BLaER1 treated with 17β-estradiol and CSF1 and Interleukin-3, amounts not matched to agents 10 nM and 100 nM (cell line): ENCODE measurements around the gene ARHGAP15.

ENCODE experiments used
- H3K27ac ChIP-seq, 11 experiments: shearing (Covaris generic); formaldehyde crosslinking; 2 replicates each; pipeline ENCODE4 v1.8.1; 2022
- H3K27me3 ChIP-seq, 11 experiments: shearing (Covaris generic); formaldehyde crosslinking; 2 replicates each; pipeline ENCODE4 v1.8.1; 2022
- H3K36me3 ChIP-seq, 11 experiments: shearing (Covaris generic); formaldehyde crosslinking; 2 replicates each; pipeline ENCODE4 v1.8.1; 2022
- H3K4me1 ChIP-seq, 10 experiments: shearing (Covaris generic); formaldehyde crosslinking; 2 replicates each; pipeline ENCODE4 v1.8.1; 2022
- H3K4me2 ChIP-seq, 11 experiments: shearing (Covaris generic); formaldehyde crosslinking; 2 replicates each; pipeline ENCODE4 v1.8.1; 2022
- H3K4me3 ChIP-seq, 10 experiments: shearing (Covaris generic); formaldehyde crosslinking; 2 replicates each; pipeline ENCODE4 v1.8.1; 2022
- H3K9ac ChIP-seq, 11 experiments: shearing (Covaris generic); formaldehyde crosslinking; 2 replicates each; pipeline ENCODE4 v1.8.1; 2022
- H3K9me3 ChIP-seq, 11 experiments: shearing (Covaris generic); formaldehyde crosslinking; replicated peaks in 1 of 11; 2 replicates each; pipeline ENCODE4 v1.8.1; 2022
- H4K20me1 ChIP-seq, 11 experiments: shearing (Covaris generic); formaldehyde crosslinking; 2 replicates each; pipeline ENCODE4 v1.8.1; 2022
- Cebpa-rat ChIP-seq, 11 experiments: shearing (Covaris generic); IDR thresholded peaks; 2 replicates each; pipeline ENCODE4 v1.8.1; 2022

Gene ARHGAP15

GRCh38 chr2:143226714-143227541, 97.7 kb downstream of the ARHGAP15 start:
- no peak overlapping the region for H3K4me3 ChIP-seq
- TF ChIP-seq Cebpa-rat (IDR thresholded peaks at IDR 0.05): no peak
- H3K9me3 ChIP-seq: peaks cover 0 to 7% (median 1%) of the 10 kb centered on the region in 11 experiments; a peak in 6 of 22 replicates
- H3K27me3 ChIP-seq: no peaks in the 10 kb centered on the region
- H3K4me2 ChIP-seq: no peak overlapping the region
- peaks cover 0 to 12% (median 0%) of the 10 kb centered on the region in 11 experiments; a peak in 4 of 22 replicates for H4K20me1 ChIP-seq
- no peaks in the 10 kb centered on the region for H3K4me1 ChIP-seq
- peaks cover 24 to 75% (median 38%) of the 10 kb centered on the region in 11 experiments for H3K36me3 ChIP-seq
- H3K9ac ChIP-seq: no peak overlapping the region
- H3K27ac ChIP-seq: no peak overlapping the region

- H3K36me3 ChIP-seq: peaks cover 34 to 87% (median 56%) of the 10 kb centered on the region in 11 experiments
- TF ChIP-seq Cebpa-rat (IDR thresholded peaks at IDR 0.05): no peak
- H3K4me3 ChIP-seq: no peak overlapping the region
- H3K9ac ChIP-seq: no peak overlapping the region
- H3K4me1 ChIP-seq: no peaks in the 10 kb centered on the region
- no peaks in the 10 kb centered on the region for H3K27me3 ChIP-seq
- H3K4me2 ChIP-seq: no peak overlapping the region
- H3K9me3 ChIP-seq: peaks cover 11 to 29% (median 25%) of the 10 kb centered on the region in 11 experiments
- no peaks in the 10 kb centered on the region for H4K20me1 ChIP-seq
- no peak overlapping the region for H3K27ac ChIP-seq
Measured at GRCh38 chr2:143229411-143229810, 100.2 kb downstream of the ARHGAP15 start.

- Histone ChIP-seq H3K27ac (no peak overlapping the region), H3K27me3 (no peaks in the 10 kb centered on the region), H3K4me1 (no peaks in the 10 kb centered on the region), H3K4me2 (no peak overlapping the region), H3K9ac (no peak overlapping the region), H3K4me3 (no peak overlapping the region), H4K20me1 (no peaks in the 10 kb centered on the region), H3K9me3 (peaks cover 12 to 33% (median 30%) of the 10 kb centered on the region in 11 experiments), H3K36me3 (peaks cover 37 to 87% (median 58%) of the 10 kb centered on the region in 11 experiments)
- TF ChIP-seq Cebpa-rat (IDR thresholded peaks at IDR 0.05): no peak
Measured at GRCh38 chr2:143229952-143230351, 100.7 kb downstream of the ARHGAP15 start.

GRCh38 chr2:143230506-143231253, 101.5 kb downstream of the ARHGAP15 start:
- H3K36me3 ChIP-seq: peaks cover 37 to 89% (median 64%) of the 10 kb centered on the region in 11 experiments
- peaks cover 12 to 33% (median 30%) of the 10 kb centered on the region in 11 experiments for H3K9me3 ChIP-seq
- H3K9ac ChIP-seq: no peak overlapping the region
- no peak overlapping the region for H3K4me3 ChIP-seq
- H4K20me1 ChIP-seq: no peaks in the 10 kb centered on the region
- H3K27ac ChIP-seq: no peak overlapping the region
- H3K4me2 ChIP-seq: no peak overlapping the region
- H3K4me1 ChIP-seq: no peaks in the 10 kb centered on the region
- no peak for TF ChIP-seq Cebpa-rat (IDR thresholded peaks at IDR 0.05)
- H3K27me3 ChIP-seq: no peaks in the 10 kb centered on the region

GRCh38 chr2:143231254-143231645, 102.0 kb downstream of the ARHGAP15 start:
- Histone ChIP-seq H3K27ac (no peak overlapping the region), H3K4me3 (no peak overlapping the region), H3K27me3 (no peaks in the 10 kb centered on the region), H3K9me3 (peaks cover 12 to 33% (median 30%) of the 10 kb centered on the region in 11 experiments), H3K4me1 (no peaks in the 10 kb centered on the region), H4K20me1 (no peaks in the 10 kb centered on the region), H3K4me2 (no peak overlapping the region), H3K9ac (no peak overlapping the region), H3K36me3 (peaks cover 37 to 92% (median 69%) of the 10 kb centered on the region in 11 experiments)
- no peak for TF ChIP-seq Cebpa-rat (IDR thresholded peaks at IDR 0.05)

- no peak overlapping the region for H3K27ac ChIP-seq
- TF ChIP-seq Cebpa-rat (IDR thresholded peaks at IDR 0.05): no peak
- peaks cover 28 to 82% (median 50%) of the 10 kb centered on the region in 11 experiments; a peak in 21 of 22 replicates for H3K36me3 ChIP-seq
- peaks cover 0 to 3% (median 0%) of the 10 kb centered on the region in 11 experiments; a peak in 2 of 22 replicates for H4K20me1 ChIP-seq
- H3K9me3 ChIP-seq: peaks cover 12 to 27% (median 24%) of the 10 kb centered on the region in 11 experiments
- no peak overlapping the region for H3K4me3 ChIP-seq
- H3K27me3 ChIP-seq: no peaks in the 10 kb centered on the region
- H3K4me2 ChIP-seq: no peak overlapping the region
- no peaks in the 10 kb centered on the region for H3K4me1 ChIP-seq
- no peak overlapping the region for H3K9ac ChIP-seq
Measured at GRCh38 chr2:143237146-143237777, 108.0 kb downstream of the ARHGAP15 start.

GRCh38 chr2:143241403-143242088, 112.3 kb downstream of the ARHGAP15 start:
- TF ChIP-seq Cebpa-rat (IDR thresholded peaks at IDR 0.05): no peak
- Histone ChIP-seq H4K20me1 (peaks cover 0 to 3% (median 0%) of the 10 kb centered on the region in 11 experiments; a peak in 3 of 22 replicates), H3K9ac (no peak overlapping the region), H3K36me3 (peaks cover 4 to 44% (median 19%) of the 10 kb centered on the region in 11 experiments; a peak in 16 of 22 replicates), H3K27me3 (no peaks in the 10 kb centered on the region), H3K9me3 (no peaks in the 10 kb centered on the region), H3K4me3 (no peak overlapping the region), H3K4me2 (no peak overlapping the region), H3K4me1 (peaks cover 0 to 11% (median 0%) of the 10 kb centered on the region in 10 experiments; a peak in 3 of 20 replicates), H3K27ac (no peak overlapping the region)

GRCh38 chr2:143246246-143246645, 117.0 kb downstream of the ARHGAP15 start:
- Histone ChIP-seq H3K27me3 (no peaks in the 10 kb centered on the region), H3K4me2 (no peak overlapping the region), H3K4me3 (no peak overlapping the region), H3K9ac (no peak overlapping the region), H3K36me3 (peaks cover 0 to 45% (median 24%) of the 10 kb centered on the region in 11 experiments; a peak in 16 of 22 replicates), H3K27ac (no peak overlapping the region), H3K9me3 (no peaks in the 10 kb centered on the region), H4K20me1 (no peaks in the 10 kb centered on the region; a peak in 2 of 22 replicates), H3K4me1 (peaks cover 0 to 13% (median under 1%) of the 10 kb centered on the region in 10 experiments; a peak in 7 of 20 replicates)
- no peak for TF ChIP-seq Cebpa-rat (IDR thresholded peaks at IDR 0.05)
